Measurements from ENCODE around the gene BACH2. TPM values are rescaled to one million over a fixed set of nuclear protein-coding genes. Genes with fewer than 3 reads are reported as not detected.

BACH2 gene
- total RNA-seq, 1 donor from 2014 or later = 6.4 TPM

- no peaks in the 10 kb centered on the region for H3K9me3 ChIP-seq
- TF ChIP-seq POLR2A (IDR thresholded peaks at IDR 0.05) = no peak
- peak in 1 of 2 donors; percentile 49 for TF ChIP-seq POLR2AphosphoS5 (IDR thresholded peaks at IDR 0.05; ENCODE audit: insufficient read depth in 1 of 2, low read depth in 1 of 2)
- TF ChIP-seq, protein P1, sequence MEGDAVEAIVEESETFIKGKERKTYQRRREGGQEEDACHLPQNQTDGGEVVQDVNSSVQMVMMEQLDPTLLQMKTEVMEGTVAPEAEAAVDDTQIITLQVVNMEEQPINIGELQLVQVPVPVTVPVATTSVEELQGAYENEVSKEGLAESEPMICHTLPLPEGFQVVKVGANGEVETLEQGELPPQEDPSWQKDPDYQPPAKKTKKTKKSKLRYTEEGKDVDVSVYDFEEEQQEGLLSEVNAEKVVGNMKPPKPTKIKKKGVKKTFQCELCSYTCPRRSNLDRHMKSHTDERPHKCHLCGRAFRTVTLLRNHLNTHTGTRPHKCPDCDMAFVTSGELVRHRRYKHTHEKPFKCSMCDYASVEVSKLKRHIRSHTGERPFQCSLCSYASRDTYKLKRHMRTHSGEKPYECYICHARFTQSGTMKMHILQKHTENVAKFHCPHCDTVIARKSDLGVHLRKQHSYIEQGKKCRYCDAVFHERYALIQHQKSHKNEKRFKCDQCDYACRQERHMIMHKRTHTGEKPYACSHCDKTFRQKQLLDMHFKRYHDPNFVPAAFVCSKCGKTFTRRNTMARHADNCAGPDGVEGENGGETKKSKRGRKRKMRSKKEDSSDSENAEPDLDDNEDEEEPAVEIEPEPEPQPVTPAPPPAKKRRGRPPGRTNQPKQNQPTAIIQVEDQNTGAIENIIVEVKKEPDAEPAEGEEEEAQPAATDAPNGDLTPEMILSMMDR (IDR thresholded peaks at IDR 0.05) = no peak
- no peak overlapping the region for H3K27ac ChIP-seq
- intact Hi-C loops (cut with DNase I) = no loop called here
- H3K27me3 ChIP-seq = no peaks in the 10 kb centered on the region
- no peak for DNase-seq (ENCODE audit: extremely low spot score in 2 of 2)
- H3K36me3 ChIP-seq = no peaks in the 10 kb centered on the region
- H3K4me1 ChIP-seq = peaks cover 10% of the 10 kb centered on the region
- H3K4me3 ChIP-seq = no peak overlapping the region
Measured at GRCh38 chr6:90204327-90205056, 92.2 kb downstream of the BACH2 start.

DNA sequence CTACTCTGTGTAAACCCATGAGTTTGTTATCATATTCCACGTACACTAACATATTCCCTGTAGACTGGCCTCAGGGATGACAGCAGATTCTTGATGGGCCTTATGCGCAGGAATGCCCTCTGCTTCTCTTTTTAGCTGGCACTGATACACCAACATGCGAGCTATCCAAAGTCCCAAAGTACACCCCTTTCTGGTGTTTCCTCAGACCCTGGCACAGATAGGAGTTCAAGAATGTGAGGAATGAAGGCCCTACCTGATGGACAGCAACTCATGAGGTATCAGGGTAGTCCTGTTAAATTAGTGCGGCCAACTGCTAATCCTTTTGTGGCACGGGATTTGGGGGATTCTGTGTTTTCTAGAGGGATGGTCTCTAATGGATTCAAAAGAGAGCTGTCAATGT, 93.0 kb downstream of the BACH2 start:
- H3K27me3 ChIP-seq = no peaks in the 10 kb centered on the region
- no peaks in the 10 kb centered on the region for H3K36me3 ChIP-seq
- H3K4me3 ChIP-seq = no peak overlapping the region
- DNase-seq (ENCODE audit: extremely low spot score in 2 of 2) = no peak
- H3K4me1 ChIP-seq = peaks cover 10% of the 10 kb centered on the region
- TF ChIP-seq POLR2A (IDR thresholded peaks at IDR 0.05) (no peak), POLR2AphosphoS5 (IDR thresholded peaks at IDR 0.05; ENCODE audit: insufficient read depth in 1 of 2, low read depth in 1 of 2) (no peak)
- TF ChIP-seq, protein P1 (IDR thresholded peaks at IDR 0.05) = no peak
- no peaks in the 10 kb centered on the region for H3K9me3 ChIP-seq
- H3K27ac ChIP-seq = no peak overlapping the region
- intact Hi-C loops (cut with DNase I) = no loop called here

DNA sequence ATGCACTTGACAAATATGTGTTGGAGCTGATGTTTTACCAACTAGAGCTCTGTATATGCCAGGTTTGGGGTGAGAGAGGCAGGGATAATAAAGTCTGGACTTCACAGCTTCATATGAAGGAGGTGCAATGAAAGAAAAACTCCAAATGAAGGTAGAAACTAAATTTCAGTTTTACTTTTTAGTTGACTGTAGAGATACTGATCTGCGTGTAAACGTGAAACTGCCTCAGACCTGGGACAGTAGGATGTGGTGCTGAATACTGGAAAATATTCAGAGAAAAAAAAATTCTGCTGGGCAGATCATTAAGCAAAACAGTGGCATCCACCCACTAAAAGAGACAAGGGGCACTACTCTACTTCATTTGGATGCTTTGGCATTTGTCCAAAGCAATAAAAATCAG, 94.5 kb downstream of the BACH2 start:
- H3K27me3 ChIP-seq = no peaks in the 10 kb centered on the region
- H3K4me1 ChIP-seq = peaks cover 10% of the 10 kb centered on the region
- H3K4me3 ChIP-seq = no peak overlapping the region
- TF ChIP-seq POLR2AphosphoS5 (IDR thresholded peaks at IDR 0.05; ENCODE audit: insufficient read depth in 1 of 2, low read depth in 1 of 2) = no peak
- no peak for TF ChIP-seq POLR2A (IDR thresholded peaks at IDR 0.05)
- TF ChIP-seq, protein P1 (IDR thresholded peaks at IDR 0.05) = no peak
- no peak for DNase-seq (ENCODE audit: extremely low spot score in 2 of 2)
- H3K27ac ChIP-seq = no peak overlapping the region
- no peaks in the 10 kb centered on the region for H3K9me3 ChIP-seq
- H3K36me3 ChIP-seq = no peaks in the 10 kb centered on the region
- intact Hi-C loops (cut with DNase I) = no loop called here

DNA sequence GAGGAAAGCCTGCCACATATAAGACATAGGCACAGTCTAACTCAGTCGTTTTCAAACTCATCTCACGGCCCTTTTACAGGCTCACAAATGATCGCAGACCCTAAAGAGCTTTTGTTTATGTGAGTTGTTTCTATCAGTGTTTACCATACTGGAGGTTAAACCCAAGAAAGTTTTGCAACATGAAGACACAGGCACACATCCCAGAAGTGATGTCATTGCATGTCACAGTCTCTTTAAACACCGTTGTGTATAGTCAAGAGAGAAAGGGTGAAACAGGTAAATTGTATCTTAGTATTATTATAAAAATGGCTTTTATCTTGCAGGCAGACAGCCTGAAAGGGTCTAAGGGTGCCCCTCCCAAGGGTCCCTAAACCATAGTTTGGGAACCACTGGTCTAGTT, 96.7 kb downstream of the BACH2 start:
- H3K27me3 ChIP-seq = no peaks in the 10 kb centered on the region
- no peak overlapping the region for H3K4me3 ChIP-seq
- intact Hi-C loops (cut with DNase I) = no loop called here
- no peak overlapping the region for H3K27ac ChIP-seq
- no peak for DNase-seq (ENCODE audit: extremely low spot score in 2 of 2)
- H3K4me1 ChIP-seq = peaks cover 7% of the 10 kb centered on the region
- TF ChIP-seq POLR2A (IDR thresholded peaks at IDR 0.05) (no peak), POLR2AphosphoS5 (IDR thresholded peaks at IDR 0.05; ENCODE audit: insufficient read depth in 1 of 2, low read depth in 1 of 2) (no peak)
- TF ChIP-seq, protein P1 (IDR thresholded peaks at IDR 0.05) = no peak
- no peaks in the 10 kb centered on the region for H3K36me3 ChIP-seq
- H3K9me3 ChIP-seq = no peaks in the 10 kb centered on the region

DNA sequence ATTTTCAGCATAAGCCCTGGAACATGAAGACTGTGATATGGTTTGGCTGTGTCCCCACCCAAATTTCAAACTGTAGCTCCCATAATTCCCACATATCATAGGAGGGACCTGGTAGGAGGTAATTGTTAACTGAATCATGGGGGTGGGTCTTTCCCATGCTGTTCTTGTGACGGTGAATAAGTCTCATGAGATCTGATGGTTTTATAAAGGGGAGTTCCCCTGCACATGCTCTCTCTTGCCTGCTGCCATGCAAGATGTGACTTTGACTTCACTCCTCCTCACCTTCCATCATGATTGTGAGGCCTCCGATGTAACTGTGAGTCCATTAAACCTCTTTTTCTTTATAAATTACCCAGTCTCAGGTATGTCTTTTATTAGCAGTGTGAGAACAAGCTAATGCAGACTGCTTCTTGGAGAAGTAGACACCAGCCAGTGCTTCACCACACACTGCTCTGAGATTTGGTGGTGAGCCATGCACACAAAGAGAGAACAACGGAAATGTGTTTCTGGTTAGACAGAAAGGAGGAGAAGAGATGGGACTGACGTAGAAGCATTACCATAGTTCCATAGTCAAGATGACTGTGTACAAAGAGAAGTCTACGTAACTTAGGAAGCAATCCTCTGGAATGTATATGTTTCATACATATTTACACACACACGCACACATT, 97.8 kb downstream of the BACH2 start:
- H3K27me3 ChIP-seq = no peaks in the 10 kb centered on the region
- TF ChIP-seq POLR2AphosphoS5 (IDR thresholded peaks at IDR 0.05; ENCODE audit: insufficient read depth in 1 of 2, low read depth in 1 of 2) (no peak), POLR2A (IDR thresholded peaks at IDR 0.05) (no peak)
- TF ChIP-seq, protein P1 (IDR thresholded peaks at IDR 0.05) = no peak
- H3K36me3 ChIP-seq = no peaks in the 10 kb centered on the region
- peaks cover 8% of the 10 kb centered on the region for H3K4me1 ChIP-seq
- no peaks in the 10 kb centered on the region for H3K9me3 ChIP-seq
- DNase-seq (ENCODE audit: extremely low spot score in 2 of 2) = no peak
- H3K27ac ChIP-seq = no peak overlapping the region
- intact Hi-C loops (cut with DNase I) = no loop called here
- H3K4me3 ChIP-seq = no peak overlapping the region
